ENCODE results near the gene TMEM187.

DNA sequence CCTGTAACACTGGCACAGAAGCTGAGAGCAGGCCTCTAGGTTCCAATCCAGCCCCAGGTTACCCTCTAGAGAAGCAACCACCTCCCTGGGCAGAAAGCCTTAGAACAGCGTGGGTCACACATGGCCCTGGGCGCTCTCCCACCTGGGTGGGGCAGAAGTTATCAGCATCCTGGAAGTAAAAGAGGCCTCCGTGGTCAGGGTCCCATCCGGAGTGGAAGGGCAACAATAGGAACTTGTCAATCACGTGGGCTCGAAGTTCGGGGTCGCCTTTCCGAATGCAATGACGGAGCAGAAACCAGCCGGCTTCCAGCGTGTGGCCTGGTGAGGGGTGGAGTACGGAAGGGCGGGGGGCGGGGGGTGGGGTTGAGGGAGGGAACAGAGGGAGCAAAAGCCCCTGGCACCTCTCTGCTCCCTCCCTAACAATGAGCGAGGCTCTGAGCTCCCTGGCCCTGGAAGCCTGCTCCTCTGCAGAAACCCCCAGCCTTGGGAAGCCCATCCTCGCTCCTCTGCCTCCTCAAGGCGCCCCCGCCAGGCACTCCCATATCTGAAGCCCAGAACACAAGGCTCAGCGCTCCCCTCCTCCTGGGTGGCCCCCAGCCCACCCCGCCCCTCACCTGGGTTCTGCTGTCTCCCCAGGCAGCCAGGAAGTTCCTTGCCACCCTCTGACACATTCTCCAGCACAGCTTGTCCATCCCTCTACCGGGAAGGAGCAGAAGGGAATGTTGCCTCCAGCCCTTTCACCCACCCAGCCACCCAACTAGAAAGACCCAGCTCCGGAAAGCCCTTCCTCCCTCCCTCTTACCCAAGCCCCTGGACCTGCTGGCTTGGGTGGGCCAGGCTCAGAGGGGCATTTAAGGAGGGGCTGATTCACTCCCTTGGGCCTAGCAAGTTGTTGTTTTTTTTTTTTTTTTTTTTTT lies 31.0 kb upstream of the TMEM187 start:
- TF ChIP-seq, protein P1, sequence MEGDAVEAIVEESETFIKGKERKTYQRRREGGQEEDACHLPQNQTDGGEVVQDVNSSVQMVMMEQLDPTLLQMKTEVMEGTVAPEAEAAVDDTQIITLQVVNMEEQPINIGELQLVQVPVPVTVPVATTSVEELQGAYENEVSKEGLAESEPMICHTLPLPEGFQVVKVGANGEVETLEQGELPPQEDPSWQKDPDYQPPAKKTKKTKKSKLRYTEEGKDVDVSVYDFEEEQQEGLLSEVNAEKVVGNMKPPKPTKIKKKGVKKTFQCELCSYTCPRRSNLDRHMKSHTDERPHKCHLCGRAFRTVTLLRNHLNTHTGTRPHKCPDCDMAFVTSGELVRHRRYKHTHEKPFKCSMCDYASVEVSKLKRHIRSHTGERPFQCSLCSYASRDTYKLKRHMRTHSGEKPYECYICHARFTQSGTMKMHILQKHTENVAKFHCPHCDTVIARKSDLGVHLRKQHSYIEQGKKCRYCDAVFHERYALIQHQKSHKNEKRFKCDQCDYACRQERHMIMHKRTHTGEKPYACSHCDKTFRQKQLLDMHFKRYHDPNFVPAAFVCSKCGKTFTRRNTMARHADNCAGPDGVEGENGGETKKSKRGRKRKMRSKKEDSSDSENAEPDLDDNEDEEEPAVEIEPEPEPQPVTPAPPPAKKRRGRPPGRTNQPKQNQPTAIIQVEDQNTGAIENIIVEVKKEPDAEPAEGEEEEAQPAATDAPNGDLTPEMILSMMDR (IDR thresholded peaks at IDR 0.05), result no peak
- no peak for TF ChIP-seq POLR2AphosphoS5 (IDR thresholded peaks at IDR 0.05; ENCODE audit: insufficient read depth in 1 of 2, low read depth in 1 of 2)
- no peak for TF ChIP-seq POLR2A (IDR thresholded peaks at IDR 0.05)
